ENCODE results near the gene GHSR. TPM values are rescaled to one million over a fixed set of nuclear protein-coding genes. Genes with fewer than 3 reads are reported as not detected.

GHSR gene
- total RNA-seq, 1 experiment from 2014 or later = not detected

GRCh38 chr3:172405914-172406313 is 42.3 kb downstream of the GHSR start:
- RAD21 ChIA-PET (ENCODE audit: low non-redundant PET in 1 of 2, low total read pairs in 2 of 2, uncharacterized antibody in 2 of 2, unreplicated experiment in 2 of 2) = no interaction called here
- ATAC-seq (no peak), DNase-seq (ENCODE audit: low read depth, low spot score) (no peak)
- intact Hi-C loops (cut with micrococcal nuclease) = no loop called here
- H3K4me3 ChIP-seq (replicated peaks in 1 of 2; ENCODE audit: low read depth in 1 of 2, low read length in 2 of 2) = no peak overlapping the region
- TF ChIP-seq SIN3A (IDR thresholded peaks at IDR 0.05; ENCODE audit: low read depth) = no peak
- no peak for TF ChIP-seq POLR2AphosphoS5 (IDR thresholded peaks at IDR 0.05; ENCODE audit: low read depth, low read length)
- no peak for TF ChIP-seq ATF3 (IDR thresholded peaks at IDR 0.05)
- TF ChIP-seq TCF7L2 (IDR thresholded peaks at IDR 0.05; ENCODE audit: borderline replicate concordance, extremely low read depth, insufficient read depth, insufficient read length) = no peak
- no peak for TF ChIP-seq RAD21 (IDR thresholded peaks at IDR 0.05; ENCODE audit: low read depth)
- no peak for TF ChIP-seq EZH2 (IDR thresholded peaks at IDR 0.05)
- TF ChIP-seq CBX3 (IDR thresholded peaks at IDR 0.05; ENCODE audit: low read depth) = no peak
- TF ChIP-seq SRF (IDR thresholded peaks at IDR 0.05; ENCODE audit: low read depth) = no peak
- no peak for TF ChIP-seq MAX (IDR thresholded peaks at IDR 0.05)
- TF ChIP-seq CTCF (IDR thresholded peaks at IDR 0.05 in 2 of 3, conservative IDR thresholded peaks at IDR 0.05 in 1 of 3; ENCODE audit: borderline replicate concordance in 1 of 3, insufficient read depth in 1 of 3, low read depth in 2 of 3, low read length in 2 of 3) = no peak
- TF ChIP-seq ZNF274 (IDR thresholded peaks at IDR 0.05; ENCODE audit: low read depth, low read length) = no peak
- no peak for TF ChIP-seq EGR1 (IDR thresholded peaks at IDR 0.05; ENCODE audit: low read depth)
- no peak for TF ChIP-seq JUND (IDR thresholded peaks at IDR 0.05)
- no peak for TF ChIP-seq CEBPB (IDR thresholded peaks at IDR 0.05; ENCODE audit: low read depth)
- TF ChIP-seq ELF1 (IDR thresholded peaks at IDR 0.05; ENCODE audit: borderline replicate concordance, low read depth) = no peak
- TF ChIP-seq FOSL1 (IDR thresholded peaks at IDR 0.05; ENCODE audit: low read depth) = no peak
- TF ChIP-seq ZFX (IDR thresholded peaks at IDR 0.05) = no peak
- H3K27ac ChIP-seq (ENCODE audit: low read depth, low read length) = no peak overlapping the region
- CTCF ChIA-PET = no interaction called here
- H3K79me2 ChIP-seq (ENCODE audit: insufficient read depth, low read length) = no peaks in the 10 kb centered on the region
- H3K9me3 ChIP-seq (ENCODE audit: control insufficient read depth in 1 of 2, insufficient read depth in 1 of 2, low read depth in 1 of 2, low read length in 2 of 2) = no peaks in the 10 kb centered on the region
- H3K27me3 ChIP-seq (ENCODE audit: insufficient read depth, low read length) = no peaks in the 10 kb centered on the region
- no peaks in the 10 kb centered on the region for H4K20me1 ChIP-seq (ENCODE audit: insufficient read depth)
- no peak overlapping the region for H3K9ac ChIP-seq (ENCODE audit: low read length)
- no TSS peak for BruUV-seq (replicated peaks)
- no peak overlapping the region for H3K4me2 ChIP-seq (ENCODE audit: low read length)
- POLR2A ChIA-PET = no interaction called here
- H3K9me2 ChIP-seq (ENCODE audit: insufficient read depth) = no peaks in the 10 kb centered on the region
- H2AFZ ChIP-seq (ENCODE audit: low read depth, low read length, poor library complexity, severe bottlenecking) = no peak overlapping the region
- H3K36me3 ChIP-seq (ENCODE audit: control insufficient read depth in 1 of 2, insufficient read depth in 2 of 2, low read length in 2 of 2) = no peaks in the 10 kb centered on the region
- no peaks in the 10 kb centered on the region for H3K4me1 ChIP-seq (ENCODE audit: control insufficient read depth in 1 of 2, insufficient read depth in 2 of 2, low read length in 2 of 2)
